ENCODE measurements around the gene RAP1GAP2.

The RAP1GAP2 gene

GRCh38 chr17:3017936-3018335, 221.7 kb downstream of the RAP1GAP2 start:
- no peak for ATAC-seq
- TF ChIP-seq ESRRG (CRISPR knock-in tag; IDR thresholded peaks at IDR 0.05) (no peak), TSHZ2 (CRISPR knock-in tag; IDR thresholded peaks at IDR 0.05) (no peak), CSRNP3 (CRISPR knock-in tag; IDR thresholded peaks at IDR 0.05) (no peak), SNAI2 (CRISPR knock-in tag; IDR thresholded peaks at IDR 0.05) (no peak), ZC3H10 (CRISPR knock-in tag; IDR thresholded peaks at IDR 0.05) (no peak), ZNF565 (CRISPR knock-in tag; conservative IDR thresholded peaks at IDR 0.05; ENCODE audit: low read depth) (no peak), ZNF8 (CRISPR knock-in tag; IDR thresholded peaks at IDR 0.05) (no peak), OSR1 (CRISPR knock-in tag; IDR thresholded peaks at IDR 0.05) (no peak), ISL1 (CRISPR knock-in tag; IDR thresholded peaks at IDR 0.05) (no peak), ZNF70 (CRISPR knock-in tag; IDR thresholded peaks at IDR 0.05) (no peak), PPARA (CRISPR knock-in tag; IDR thresholded peaks at IDR 0.05; ENCODE audit: borderline replicate concordance) (no peak), POU6F1 (CRISPR knock-in tag; IDR thresholded peaks at IDR 0.05; ENCODE audit: borderline replicate concordance, low read depth) (no peak), ZFP3 (CRISPR knock-in tag; IDR thresholded peaks at IDR 0.05) (no peak), GLIS3 (CRISPR knock-in tag; IDR thresholded peaks at IDR 0.05) (no peak), BACH2 (CRISPR knock-in tag; IDR thresholded peaks at IDR 0.05; ENCODE audit: borderline replicate concordance) (no peak), TCF4 (CRISPR knock-in tag; IDR thresholded peaks at IDR 0.05; ENCODE audit: borderline replicate concordance) (no peak), CSDC2 (CRISPR knock-in tag; IDR thresholded peaks at IDR 0.05) (no peak), TOX (CRISPR knock-in tag; IDR thresholded peaks at IDR 0.05; ENCODE audit: borderline replicate concordance) (no peak), PATZ1 (CRISPR knock-in tag; IDR thresholded peaks at IDR 0.05; ENCODE audit: borderline replicate concordance) (no peak)

GRCh38 chr17:3019761-3020160, 223.5 kb downstream of the RAP1GAP2 start:
- no peak for ATAC-seq
- TF ChIP-seq TSHZ2 (CRISPR knock-in tag; IDR thresholded peaks at IDR 0.05): no peak
- TF ChIP-seq TOX (CRISPR knock-in tag; IDR thresholded peaks at IDR 0.05; ENCODE audit: borderline replicate concordance): no peak
- TF ChIP-seq ZC3H10 (CRISPR knock-in tag; IDR thresholded peaks at IDR 0.05): no peak
- TF ChIP-seq CREB5 (CRISPR knock-in tag; IDR thresholded peaks at IDR 0.05; ENCODE audit: low read depth): no peak
- no peak for TF ChIP-seq BACH2 (CRISPR knock-in tag; IDR thresholded peaks at IDR 0.05; ENCODE audit: borderline replicate concordance)
- no peak for TF ChIP-seq SNAI2 (CRISPR knock-in tag; IDR thresholded peaks at IDR 0.05)
- no peak for TF ChIP-seq ARNTL (CRISPR knock-in tag; IDR thresholded peaks at IDR 0.05; ENCODE audit: borderline replicate concordance, low read depth)
- TF ChIP-seq ZFP3 (CRISPR knock-in tag; IDR thresholded peaks at IDR 0.05): no peak
- TF ChIP-seq ZFP30 (CRISPR knock-in tag; IDR thresholded peaks at IDR 0.05): no peak
- TF ChIP-seq ESRRG (CRISPR knock-in tag; IDR thresholded peaks at IDR 0.05): no peak
- TF ChIP-seq GLIS3 (CRISPR knock-in tag; IDR thresholded peaks at IDR 0.05): no peak
- no peak for TF ChIP-seq CSDC2 (CRISPR knock-in tag; IDR thresholded peaks at IDR 0.05)
- TF ChIP-seq TCF4 (CRISPR knock-in tag; IDR thresholded peaks at IDR 0.05; ENCODE audit: borderline replicate concordance): no peak
- TF ChIP-seq RARB (CRISPR knock-in tag; IDR thresholded peaks at IDR 0.05): no peak
- no peak for TF ChIP-seq PATZ1 (CRISPR knock-in tag; IDR thresholded peaks at IDR 0.05; ENCODE audit: borderline replicate concordance)
- no peak for TF ChIP-seq ZNF70 (CRISPR knock-in tag; IDR thresholded peaks at IDR 0.05)
- TF ChIP-seq POU6F1 (CRISPR knock-in tag; IDR thresholded peaks at IDR 0.05; ENCODE audit: borderline replicate concordance, low read depth): no peak
